Liver (tissue), 9 donors: ENCODE data around the gene D2HGDH. TPM values are rescaled to one million over a fixed set of nuclear protein-coding genes. Genes with fewer than 3 reads are reported as not detected.
A peak's percentile ranks its signal among the peaks of the same experiment; 100 is the strongest.

Source experiments
- DNase-seq: peaks from one replicate; pipeline ENCODE4 v3.0.0-alpha.2; 2017; ENCODE audit warnings: low spot score
- H3K27ac ChIP-seq, 2 donors: one replicate each; pipeline ENCODE4 v1.7.0; 2013; ENCODE audit warnings: inconsistent platforms in 2 of 2, low read length in 2 of 2, control low read depth in 1 of 2, low read depth in 1 of 2, mild to moderate bottlenecking in 1 of 2
- H3K27me3 ChIP-seq, 4 donors: one replicate each; pipeline versions ENCODE4 v1.6.1 to v1.7.0; 2013; ENCODE audit warnings: low read length in 3 of 4, inconsistent platforms in 1 of 4, mild to moderate bottlenecking in 1 of 4, moderate library complexity in 1 of 4; ENCODE audit not compliant: control insufficient read depth in 4 of 4, insufficient read depth in 4 of 4
- H3K36me3 ChIP-seq, 4 donors: one replicate each; pipeline versions ENCODE4 v1.6.1 to v1.7.0; 2013; ENCODE audit warnings: low read length in 3 of 4, mild to moderate bottlenecking in 3 of 4, low read depth in 1 of 4, moderate library complexity in 1 of 4; ENCODE audit not compliant: control insufficient read depth in 4 of 4, insufficient read depth in 3 of 4
- H3K4me1 ChIP-seq, 4 donors: one replicate each; pipeline versions ENCODE4 v1.6.1 to v1.7.0; 2013; ENCODE audit warnings: low read length in 3 of 4, mild to moderate bottlenecking in 3 of 4, moderate library complexity in 1 of 4; ENCODE audit not compliant: control insufficient read depth in 4 of 4, insufficient read depth in 4 of 4
- H3K4me3 ChIP-seq, 3 donors: one replicate each; pipeline versions ENCODE4 v1.6.1 to v1.7.0; 2013; ENCODE audit warnings: low read length in 3 of 3, control low read depth in 1 of 3, low read depth in 1 of 3, mild to moderate bottlenecking in 1 of 3
- H3K9ac ChIP-seq, 2 donors: one replicate each; pipeline ENCODE4 v1.7.0; 2013; ENCODE audit warnings: low read length in 2 of 2, mild to moderate bottlenecking in 2 of 2, moderate library complexity in 2 of 2, control low read depth in 1 of 2, low read depth in 1 of 2
- H3K9me3 ChIP-seq, 4 donors: one replicate each; pipeline versions ENCODE4 v1.6.1 to v1.7.0; 2013; ENCODE audit warnings: low read length in 3 of 4; ENCODE audit not compliant: control insufficient read depth in 4 of 4
- ATF3 ChIP-seq: IDR thresholded peaks from 2 replicates; pipeline ENCODE4 v1.6.1; 2016; ENCODE audit warnings: antibody characterized with exemption
- GABPA ChIP-seq, 2 donors: IDR thresholded peaks in 1 of 2; conservative IDR thresholded peaks in 1 of 2; 2 replicates each; pipeline ENCODE4 v1.6.1; 2016; ENCODE audit warnings: antibody characterized with exemption in 2 of 2, mild to moderate bottlenecking in 1 of 2, moderate library complexity in 1 of 2
- HNF4A ChIP-seq, 2 donors: conservative IDR thresholded peaks; 2 replicates each; pipeline ENCODE4 v1.6.1; 2016; ENCODE audit warnings: antibody characterized with exemption in 2 of 2, mild to moderate bottlenecking in 2 of 2
- JUND ChIP-seq, 2 donors: IDR thresholded peaks; 2 replicates each; pipeline ENCODE4 v1.6.1; 2016; ENCODE audit warnings: antibody characterized with exemption in 2 of 2
- MAX ChIP-seq: IDR thresholded peaks from 2 replicates; pipeline ENCODE4 v1.6.1; 2016; ENCODE audit warnings: antibody characterized with exemption
- NR2F2 ChIP-seq: IDR thresholded peaks from 2 replicates; pipeline ENCODE4 v1.6.1; 2016; ENCODE audit warnings: antibody characterized with exemption
- RAD21 ChIP-seq, 2 donors: IDR thresholded peaks; 2 replicates each; pipeline ENCODE4 v1.6.1; 2016; ENCODE audit warnings: antibody characterized with exemption in 2 of 2, mild to moderate bottlenecking in 2 of 2
- REST ChIP-seq: IDR thresholded peaks from 2 replicates; pipeline ENCODE4 v1.6.1; 2016; ENCODE audit warnings: antibody characterized with exemption, mild to moderate bottlenecking
- RXRA ChIP-seq, 2 donors: IDR thresholded peaks; 2 replicates each; pipeline ENCODE4 v1.6.1; 2017 to 2018; ENCODE audit warnings: antibody characterized with exemption in 2 of 2, mild to moderate bottlenecking in 1 of 2
- SP1 ChIP-seq: IDR thresholded peaks from 2 replicates; pipeline ENCODE4 v1.6.1; 2018; ENCODE audit warnings: antibody characterized with exemption, mild to moderate bottlenecking
- TAF1 ChIP-seq: conservative IDR thresholded peaks from 2 replicates; pipeline ENCODE4 v1.6.1; 2016; ENCODE audit warnings: antibody characterized with exemption, mild to moderate bottlenecking
- YY1 ChIP-seq: IDR thresholded peaks from 2 replicates; pipeline ENCODE4 v1.6.1; 2016; ENCODE audit warnings: antibody characterized with exemption, mild to moderate bottlenecking
- WGBS: extraction: QIAGEN DNeasy Blood & Tissue Kit; methylation state at CpG from one replicate; pipeline ENCODE4 v1.1.7; 2013; 5-methylcytosine and 5-hydroxymethylcytosine counted together
- polyA plus RNA-seq, 2 donors: library from polyadenylated mRNA; stranded (reverse) in 1 of 2; unstranded in 1 of 2; fragments of 200-250 nt in 1 of 2; fragments of >200 nt in 1 of 2; fragmentation: Nextera tagmentation in 1 of 2; extraction: Ambion mirVana in 1 of 2; gene quantifications; one replicate each; pipeline versions ENCODE4 v1.2.1 to v1.2.3, GENCODE V29; 2013 to 2015
- total RNA-seq, 2 donors: library from RNA; depleted of rRNA; stranded (reverse); fragments of >200 nt; gene quantifications; one replicate each; pipeline ENCODE4 v1.2.3, GENCODE V29; 2014
- donor health status: healthy.
- donor health status: healthy.
- donor health status: healthy.
- donor health status: healthy.
- donor health status: healthy.

Gene D2HGDH
- total and polyA plus RNA-seq, 4 donors, result 6.4 to 25.0 (median 13.5) TPM

GRCh38 chr2:241776336-241777169 is 42.1 kb downstream of the D2HGDH start, which contains the start of gene GAL3ST2 (continued):
- TF ChIP-seq REST, result no peak
- TF ChIP-seq NR2F2, result no peak
- no peak for TF ChIP-seq RXRA (IDR thresholded peaks at IDR 0.05)
- no peak for TF ChIP-seq JUND (IDR thresholded peaks at IDR 0.05)

GRCh38 chr2:241777170-241777685 is 42.8 kb downstream of the D2HGDH start:
- WGBS, result 87% methylated on average over 22 of the region's 22 CpGs

More at GRCh38 chr2:241777170-241777685, 42.8 kb downstream of the D2HGDH start:
- no peak for TF ChIP-seq SP1
- no peak for TF ChIP-seq RAD21 (IDR thresholded peaks at IDR 0.05)
- no peak for TF ChIP-seq ATF3
- no peak for TF ChIP-seq HNF4A (conservative IDR thresholded peaks at IDR 0.05)
- no peak for TF ChIP-seq TAF1
- TF ChIP-seq NR2F2, result no peak
- no peak for TF ChIP-seq YY1
- TF ChIP-seq REST, result no peak
- no peak for TF ChIP-seq MAX
- no peak for TF ChIP-seq GABPA (IDR thresholded peaks at IDR 0.05 in 1 of 2, conservative IDR thresholded peaks at IDR 0.05 in 1 of 2)
- Histone ChIP-seq H3K27ac (no peak overlapping the region), H3K4me3 (no peak overlapping the region), H3K4me1 (peaks cover 2 to 34% (median 25%) of the 10 kb centered on the region in 4 donors), H3K9ac (no peak overlapping the region), H3K27me3 (no peaks in the 10 kb centered on the region), H3K9me3 (no peaks in the 10 kb centered on the region), H3K36me3 (no peaks in the 10 kb centered on the region)
- peak; percentile 20 for DNase-seq
